Neural progenitor cell (in vitro differentiated cells): ENCODE measurements around the gene TLE6. TPM values are rescaled to one million over a fixed set of nuclear protein-coding genes. Genes with fewer than 3 reads are reported as not detected.

ENCODE experiments used
- DNase-seq: peaks from one replicate; pipeline ENCODE4 v3.0.0-alpha.2; 2016; ENCODE audit warnings: low spot score
- H2AFZ ChIP-seq: fragments of 200-600 bp; sonication (generic); replicated peaks from 2 replicates; pipeline ENCODE4 v1.6.1; 2016; ENCODE audit warnings: antibody characterized with exemption
- H3F3A ChIP-seq: fragments of 200-600 bp; sonication (generic); 2 replicates; pipeline ENCODE4 v1.6.1; 2016; ENCODE audit warnings: antibody characterized with exemption, low read depth
- H3K27ac ChIP-seq: fragments of 200-600 bp; sonication (generic); 2 replicates; pipeline ENCODE4 v1.5.1; 2016; ENCODE audit warnings: mild to moderate bottlenecking
- H3K27me3 ChIP-seq: fragments of 200-600 bp; sonication (generic); 2 replicates; pipeline ENCODE4 v1.6.1; 2016; ENCODE audit warnings: mild to moderate bottlenecking, moderate library complexity
- H3K36me3 ChIP-seq: fragments of 200-600 bp; sonication (generic); 2 replicates; pipeline ENCODE4 v1.5.1; 2016
- H3K4me1 ChIP-seq: fragments of 200-600 bp; sonication (generic); 2 replicates; pipeline ENCODE4 v1.6.1; 2016; ENCODE audit warnings: mixed run types
- H3K4me2 ChIP-seq: fragments of 200-600 bp; sonication (generic); 2 replicates; pipeline ENCODE4 v1.6.1; 2016
- H3K4me3 ChIP-seq: fragments of 200-600 bp; sonication (generic); 2 replicates; pipeline ENCODE4 v1.5.1; 2016
- H3K79me2 ChIP-seq: fragments of 200-600 bp; sonication (generic); 2 replicates; pipeline ENCODE4 v1.6.1; 2016; ENCODE audit warnings: low read depth
- H3K9ac ChIP-seq: fragments of 200-600 bp; sonication (generic); 2 replicates; pipeline ENCODE4 v1.6.1; 2016
- H3K9me3 ChIP-seq: fragments of 200-600 bp; sonication (generic); 2 replicates; pipeline ENCODE4 v1.5.1; 2016; ENCODE audit warnings: low read depth
- H4K20me1 ChIP-seq: fragments of 200-600 bp; sonication (generic); 2 replicates; pipeline ENCODE4 v1.6.1; 2016; ENCODE audit warnings: low read depth
- H3K27ac Mint-ChIP-seq: 3 replicates; pipeline ENCODE4 v1.8.0; 2021; ENCODE audit warnings: mixed read lengths
- H3K27me3 Mint-ChIP-seq: 2 replicates; pipeline ENCODE4 v1.8.0; 2022; ENCODE audit warnings: low read depth, mild to moderate bottlenecking, inconsistent platforms, moderate library complexity, mixed read lengths; ENCODE audit not compliant: insufficient read depth
- H3K36me3 Mint-ChIP-seq: 3 replicates; pipeline ENCODE4 v1.8.0; 2021; ENCODE audit warnings: mixed read lengths
- H3K4me1 Mint-ChIP-seq: 3 replicates; pipeline ENCODE4 v1.8.0; 2021; ENCODE audit warnings: mixed read lengths
- H3K4me3 Mint-ChIP-seq: 3 replicates; pipeline ENCODE4 v1.8.0; 2021; ENCODE audit warnings: mild to moderate bottlenecking, moderate library complexity, mixed read lengths
- H3K9me3 Mint-ChIP-seq: 3 replicates; pipeline ENCODE4 v1.8.0; 2020; ENCODE audit warnings: mixed read lengths
- EZH2 ChIP-seq: fragments of 200-600 bp; sonication (generic); IDR thresholded peaks from 2 replicates; pipeline ENCODE4 v1.6.1; 2017; ENCODE audit warnings: antibody characterized with exemption, mild to moderate bottlenecking, moderate library complexity
- EZH2phosphoT487 ChIP-seq: fragments of 200-600 bp; sonication (generic); IDR thresholded peaks from 2 replicates; pipeline ENCODE4 v1.6.1; 2017; ENCODE audit warnings: antibody characterized with exemption
- total RNA-seq: library from RNA; depleted of rRNA; stranded (reverse); fragments of >200 nt; gene quantifications from 2 replicates; pipeline ENCODE4 v1.2.3, GENCODE V29; 2015; ENCODE audit warnings: low replicate concordance
- TF ChIP-seq, protein P1 (sequence below): fragments of 200-600 bp; sonication (generic); IDR thresholded peaks from 2 replicates; pipeline ENCODE4 v1.5.1; 2017; ENCODE audit warnings: antibody characterized with exemption, mild to moderate bottlenecking

Gene TLE6
- total RNA-seq, 1 donor from 2014 or later, result 0.22 TPM

DNA sequence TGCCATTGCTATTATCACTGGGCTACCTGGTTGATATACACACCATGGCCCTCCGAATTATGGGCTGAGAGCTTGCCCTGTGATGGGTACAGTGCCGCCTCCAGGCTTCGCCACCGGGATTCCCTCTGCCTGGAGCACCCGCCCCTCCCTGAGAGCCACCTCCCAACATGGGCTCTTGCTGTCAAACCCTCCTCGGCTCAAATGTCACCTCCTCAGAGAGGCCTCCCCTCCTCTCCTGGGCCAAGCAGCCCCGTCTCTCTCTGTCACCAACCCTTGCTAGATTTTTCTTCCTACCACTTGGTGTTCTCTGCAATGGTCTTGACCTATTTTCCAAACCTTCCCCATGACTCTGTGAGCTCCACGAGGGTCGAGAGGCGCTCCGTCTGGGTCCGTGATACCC lies 64.0 kb downstream of the TLE6 start:
- Mint-ChIP-seq H3K4me1 (peaks cover 25% of the 10 kb centered on the region), H3K27ac (no peak overlapping the region), H3K9me3 (peaks cover 2% of the 10 kb centered on the region), H3K27me3 (peaks cover 67% of the 10 kb centered on the region), H3K36me3 (no peaks in the 10 kb centered on the region), H3K4me3 (no peak overlapping the region)
- H3K4me3 ChIP-seq, result peak overlapping the region; percentile 31
- peaks cover 35% of the 10 kb centered on the region for H3K27me3 ChIP-seq
- no peaks in the 10 kb centered on the region for H3K79me2 ChIP-seq
- TF ChIP-seq EZH2, result no peak
- no peak for TF ChIP-seq EZH2phosphoT487
- TF ChIP-seq, protein P1, sequence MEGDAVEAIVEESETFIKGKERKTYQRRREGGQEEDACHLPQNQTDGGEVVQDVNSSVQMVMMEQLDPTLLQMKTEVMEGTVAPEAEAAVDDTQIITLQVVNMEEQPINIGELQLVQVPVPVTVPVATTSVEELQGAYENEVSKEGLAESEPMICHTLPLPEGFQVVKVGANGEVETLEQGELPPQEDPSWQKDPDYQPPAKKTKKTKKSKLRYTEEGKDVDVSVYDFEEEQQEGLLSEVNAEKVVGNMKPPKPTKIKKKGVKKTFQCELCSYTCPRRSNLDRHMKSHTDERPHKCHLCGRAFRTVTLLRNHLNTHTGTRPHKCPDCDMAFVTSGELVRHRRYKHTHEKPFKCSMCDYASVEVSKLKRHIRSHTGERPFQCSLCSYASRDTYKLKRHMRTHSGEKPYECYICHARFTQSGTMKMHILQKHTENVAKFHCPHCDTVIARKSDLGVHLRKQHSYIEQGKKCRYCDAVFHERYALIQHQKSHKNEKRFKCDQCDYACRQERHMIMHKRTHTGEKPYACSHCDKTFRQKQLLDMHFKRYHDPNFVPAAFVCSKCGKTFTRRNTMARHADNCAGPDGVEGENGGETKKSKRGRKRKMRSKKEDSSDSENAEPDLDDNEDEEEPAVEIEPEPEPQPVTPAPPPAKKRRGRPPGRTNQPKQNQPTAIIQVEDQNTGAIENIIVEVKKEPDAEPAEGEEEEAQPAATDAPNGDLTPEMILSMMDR, result no peak
- H3K4me2 ChIP-seq, result peak overlapping the region; percentile 78
- DNase-seq, result peak; percentile 52
- H2AFZ ChIP-seq, result no peak overlapping the region
- H3K36me3 ChIP-seq, result no peaks in the 10 kb centered on the region
- H3K9me3 ChIP-seq, result no peaks in the 10 kb centered on the region
- peaks cover 59% of the 10 kb centered on the region for H3F3A ChIP-seq
- H4K20me1 ChIP-seq, result peaks cover 15% of the 10 kb centered on the region
- H3K27ac ChIP-seq, result no peak overlapping the region
- peaks cover 26% of the 10 kb centered on the region for H3K4me1 ChIP-seq
- H3K9ac ChIP-seq, result no peak overlapping the region

DNA sequence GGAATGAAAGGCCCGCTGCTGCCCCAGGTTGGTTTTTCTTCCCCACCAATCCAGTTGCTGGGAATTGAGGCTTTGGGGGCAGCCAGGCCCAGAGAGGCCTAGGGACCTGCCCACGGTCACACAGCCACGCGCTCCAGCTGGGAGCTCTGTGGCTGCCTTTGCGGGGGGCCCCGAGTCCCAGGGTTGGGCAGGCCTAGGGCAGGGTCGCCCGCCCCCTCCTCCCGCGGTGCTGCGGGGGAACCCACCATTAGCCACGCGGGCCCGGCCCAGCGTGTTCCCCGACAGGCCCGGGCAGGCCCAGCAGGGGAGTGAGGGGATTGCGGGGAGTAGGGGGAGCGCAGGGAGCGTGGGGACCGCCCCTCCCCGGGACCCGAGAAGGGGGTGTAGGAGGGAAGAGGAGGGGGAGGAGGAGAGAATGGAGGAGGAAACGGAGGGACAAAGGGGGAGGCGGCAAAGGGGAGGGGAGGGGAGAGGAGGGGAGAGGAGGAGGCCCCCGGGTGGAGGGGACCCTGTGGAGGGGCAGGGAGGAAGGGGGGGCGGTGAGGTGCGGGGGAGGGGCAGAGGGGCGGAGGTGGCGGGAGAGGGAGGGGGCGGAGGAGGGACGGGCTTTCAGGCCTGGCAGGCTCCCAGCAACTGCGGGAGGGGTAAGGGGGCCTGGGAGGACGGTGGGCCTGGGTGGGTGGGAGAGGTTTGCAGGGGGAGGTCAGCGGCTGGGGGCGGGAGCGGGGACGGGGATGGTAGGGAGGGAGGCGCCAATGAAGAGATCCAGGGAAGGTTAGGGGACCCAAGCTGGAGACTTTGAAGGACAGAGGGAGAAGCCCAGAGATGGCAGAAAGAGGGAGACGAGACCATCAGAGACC lies 64.6 kb downstream of the TLE6 start:
- DNase-seq, result peak; percentile 56
- no peak overlapping the region for H3K9ac ChIP-seq
- H3K27ac Mint-ChIP-seq, result no peak overlapping the region
- peaks cover 34% of the 10 kb centered on the region for H3K27me3 ChIP-seq
- H3K36me3 Mint-ChIP-seq, result no peaks in the 10 kb centered on the region
- no peaks in the 10 kb centered on the region for H3K79me2 ChIP-seq
- peaks cover 2% of the 10 kb centered on the region for H3K9me3 Mint-ChIP-seq
- H3K4me3 ChIP-seq, result peak overlapping the region; percentile 31
- H3K4me1 Mint-ChIP-seq, result peaks cover 18% of the 10 kb centered on the region
- TF ChIP-seq, protein P1, result no peak
- TF ChIP-seq EZH2phosphoT487, result no peak
- TF ChIP-seq EZH2, result no peak
- H3K4me1 ChIP-seq, result peaks cover 23% of the 10 kb centered on the region
- peak overlapping the region; percentile 77 for H2AFZ ChIP-seq
- peaks cover 9% of the 10 kb centered on the region for H4K20me1 ChIP-seq
- peaks cover 56% of the 10 kb centered on the region for H3F3A ChIP-seq
- H3K4me3 Mint-ChIP-seq, result peak overlapping the region; percentile 57
- no peak overlapping the region for H3K27ac ChIP-seq
- no peaks in the 10 kb centered on the region for H3K36me3 ChIP-seq
- H3K4me2 ChIP-seq, result peak overlapping the region; percentile 78
- peaks cover 64% of the 10 kb centered on the region for H3K27me3 Mint-ChIP-seq
- no peaks in the 10 kb centered on the region for H3K9me3 ChIP-seq

GRCh38 chr19:3042621-3043267 lies 65.4 kb downstream of the TLE6 start:
- no peaks in the 10 kb centered on the region for H3K9me3 ChIP-seq
- H3K9ac ChIP-seq, result no peak overlapping the region
- Mint-ChIP-seq H3K27ac (no peak overlapping the region), H3K4me1 (peaks cover 21% of the 10 kb centered on the region), H3K36me3 (no peaks in the 10 kb centered on the region), H3K27me3 (peaks cover 65% of the 10 kb centered on the region), H3K4me3 (peak overlapping the region; percentile 57), H3K9me3 (peaks cover 2% of the 10 kb centered on the region)
- H3K27ac ChIP-seq, result no peak overlapping the region
- H3K36me3 ChIP-seq, result no peaks in the 10 kb centered on the region
- no peaks in the 10 kb centered on the region for H3K79me2 ChIP-seq
- no peak for TF ChIP-seq EZH2phosphoT487
- no peak for TF ChIP-seq EZH2
- TF ChIP-seq, protein P1, result no peak
- H3K4me3 ChIP-seq, result peak overlapping the region; percentile 31
- peak overlapping the region; percentile 78 for H3K4me2 ChIP-seq
- H3K4me1 ChIP-seq, result peaks cover 29% of the 10 kb centered on the region
- DNase-seq, result no peak
- peaks cover 55% of the 10 kb centered on the region for H3F3A ChIP-seq
- H2AFZ ChIP-seq, result no peak overlapping the region
- peaks cover 9% of the 10 kb centered on the region for H4K20me1 ChIP-seq
- H3K27me3 ChIP-seq, result peaks cover 26% of the 10 kb centered on the region

Other genes starting within 250 kb of the TLE6 start
- gene SLC39A3, start 237.5 kb upstream of the TLE6 start, total RNA-seq, result 6.1 and 28.5 TPM in 2 replicates
- 30.9 and 75.4 TPM in 2 replicates for gene SGTA, start 194.3 kb upstream of the TLE6 start, total RNA-seq
- gene THOP1, start 192.1 kb upstream of the TLE6 start, total RNA-seq, result 105 and 222 TPM in 2 replicates
- 10.1 and 11.0 TPM in 2 replicates for gene ZNF554, start 157.7 kb upstream of the TLE6 start, total RNA-seq
- gene ZNF555, start 136.1 kb upstream of the TLE6 start, total RNA-seq, result 14.6 and 18.8 TPM in 2 replicates
- gene ZNF556, start 110.2 kb upstream of the TLE6 start, total RNA-seq, result 0.25 TPM in 1 of 2 replicates, not detected in the other
- 5.6 and 6.3 TPM in 2 replicates for gene ZNF57, start 76.6 kb upstream of the TLE6 start, total RNA-seq
- 6.2 and 6.5 TPM in 2 replicates for gene ZNF77, start 32.6 kb upstream of the TLE6 start, total RNA-seq
- 1.1 TPM in 1 of 2 replicates, not detected in the other for gene TLE2, start 51.7 kb downstream of the TLE6 start, total RNA-seq
- gene TLE5, start 84.9 kb downstream of the TLE6 start, total RNA-seq, result 54.6 and 148 TPM in 2 replicates
- 12.4 and 19.5 TPM in 2 replicates for gene GNA11, start 116.8 kb downstream of the TLE6 start, total RNA-seq
- not detected in 2 replicates for gene GNA15, start 158.5 kb downstream of the TLE6 start, total RNA-seq
- gene S1PR4, start 201.2 kb downstream of the TLE6 start, total RNA-seq, result not detected in 2 replicates
- 12.2 and 50.8 TPM in 2 replicates for gene NCLN, start 208.4 kb downstream of the TLE6 start, total RNA-seq
- 7.9 and 16.1 TPM in 2 replicates for gene CELF5, start 247.1 kb downstream of the TLE6 start, total RNA-seq